IPS-18c (cell line): ENCODE measurements around the gene URB1.

Experiments used
- H3K4me3 ChIP-seq: 2 replicates; pipeline ENCODE4 v1.7.0; 2013; ENCODE audit warnings: low read depth, mild to moderate bottlenecking, low read length, moderate library complexity; ENCODE audit not compliant: insufficient read depth
- H3K9me3 ChIP-seq: one replicate; pipeline ENCODE4 v1.6.1; 2013; ENCODE audit warnings: mild to moderate bottlenecking, low read length, moderate library complexity; ENCODE audit not compliant: control insufficient read depth, insufficient read depth

Gene URB1

GRCh38 chr21:32353002-32353711 lies 39.7 kb downstream of the URB1 start:
- H3K9me3 ChIP-seq, result no peaks in the 10 kb centered on the region
- H3K4me3 ChIP-seq, result no peak overlapping the region

GRCh38 chr21:32352526-32352925 lies 40.3 kb downstream of the URB1 start:
- H3K4me3 ChIP-seq, result no peak overlapping the region
- no peaks in the 10 kb centered on the region for H3K9me3 ChIP-seq

GRCh38 chr21:32351428-32351827 lies 41.4 kb downstream of the URB1 start:
- H3K9me3 ChIP-seq, result no peaks in the 10 kb centered on the region
- no peak overlapping the region for H3K4me3 ChIP-seq

GRCh38 chr21:32350981-32351380 lies 41.8 kb downstream of the URB1 start:
- peaks cover 2% of the 10 kb centered on the region for H3K9me3 ChIP-seq

GRCh38 chr21:32350211-32350980 lies 42.4 kb downstream of the URB1 start:
- no peak overlapping the region for H3K4me3 ChIP-seq
- peaks cover 2% of the 10 kb centered on the region for H3K9me3 ChIP-seq

More at GRCh38 chr21:32350981-32351380, 41.8 kb downstream of the URB1 start:
- H3K4me3 ChIP-seq, result no peak overlapping the region

GRCh38 chr21:32349333-32349944 lies 43.4 kb downstream of the URB1 start:
- H3K4me3 ChIP-seq, result no peak overlapping the region
- peaks cover 2% of the 10 kb centered on the region for H3K9me3 ChIP-seq

- peaks cover 2% of the 10 kb centered on the region for H3K9me3 ChIP-seq
- no peak overlapping the region for H3K4me3 ChIP-seq
Measured at GRCh38 chr21:32348604-32349332, 44.0 kb downstream of the URB1 start.

- Histone ChIP-seq H3K4me3 (no peak overlapping the region), H3K9me3 (peaks cover 2% of the 10 kb centered on the region)
Measured at GRCh38 chr21:32347977-32348376, 44.8 kb downstream of the URB1 start.

GRCh38 chr21:32347351-32347750 lies 45.5 kb downstream of the URB1 start:
- Histone ChIP-seq H3K9me3 (peaks cover 2% of the 10 kb centered on the region), H3K4me3 (no peak overlapping the region)

GRCh38 chr21:32346951-32347350 lies 45.9 kb downstream of the URB1 start:
- no peak overlapping the region for H3K4me3 ChIP-seq
- H3K9me3 ChIP-seq, result peaks cover 2% of the 10 kb centered on the region

- Histone ChIP-seq H3K4me3 (no peak overlapping the region), H3K9me3 (peaks cover 1% of the 10 kb centered on the region)
Measured at GRCh38 chr21:32340863-32341848, 51.7 kb downstream of the URB1 start.

GRCh38 chr21:32338209-32338921 lies 54.4 kb downstream of the URB1 start:
- H3K9me3 ChIP-seq, result no peaks in the 10 kb centered on the region

GRCh38 chr21:32337206-32337605 lies 55.6 kb downstream of the URB1 start:
- Histone ChIP-seq H3K9me3 (no peaks in the 10 kb centered on the region), H3K4me3 (no peak overlapping the region)

More at GRCh38 chr21:32338209-32338921, 54.4 kb downstream of the URB1 start:
- H3K4me3 ChIP-seq, result no peak overlapping the region

- Histone ChIP-seq H3K9me3 (no peaks in the 10 kb centered on the region), H3K4me3 (no peak overlapping the region)
Measured at GRCh38 chr21:32336711-32337110, 56.1 kb downstream of the URB1 start.

- H3K4me3 ChIP-seq, result no peak overlapping the region
Measured at GRCh38 chr21:32335601-32336575, 56.9 kb downstream of the URB1 start.

More at GRCh38 chr21:32335601-32336575, 56.9 kb downstream of the URB1 start:
- no peaks in the 10 kb centered on the region for H3K9me3 ChIP-seq
